HepG2 (cell line): ENCODE results near the gene MAP3K2. TPM values are rescaled to one million over a fixed set of nuclear protein-coding genes. Genes with fewer than 3 reads are reported as not detected.
A peak's percentile ranks its signal among the peaks of the same experiment; 100 is the strongest.

Experiments
- GLI4 ChIP-seq: sonication (generic); formaldehyde crosslinking; IDR thresholded peaks from 2 replicates; pipeline ENCODE4 v1.5.1; 2020; ENCODE audit warnings: missing genetic modification reagents, mild to moderate bottlenecking, moderate library complexity, borderline replicate concordance
- JUNB ChIP-seq: sonication (generic); formaldehyde crosslinking; IDR thresholded peaks from 2 replicates; pipeline ENCODE4 v1.8.0; 2022; ENCODE audit warnings: missing genetic modification reagents, mild to moderate bottlenecking, borderline replicate concordance
- MIER3 ChIP-seq: IDR thresholded peaks from 2 replicates; pipeline ENCODE4 v1.6.1; 2016; ENCODE audit warnings: missing compliant biosample characterization, borderline replicate concordance
- POLR2AphosphoS5 ChIP-seq: IDR thresholded peaks from 2 replicates; pipeline ENCODE4 v1.6.1; 2012; ENCODE audit warnings: low read depth, low read length
- ZBTB38 ChIP-seq: sonication (generic); formaldehyde crosslinking; IDR thresholded peaks from 2 replicates; pipeline ENCODE4 v1.5.1; 2020; ENCODE audit warnings: mild to moderate bottlenecking, missing genetic modification reagents
- ZNF136 ChIP-seq: sonication (generic); formaldehyde crosslinking; IDR thresholded peaks from 2 replicates; pipeline ENCODE4 v1.8.1; 2022; ENCODE audit warnings: low read depth, mild to moderate bottlenecking, moderate library complexity, missing genetic modification reagents
- ZNF207 ChIP-seq: fragments of 450-650 bp; IDR thresholded peaks from 2 replicates; pipeline ENCODE4 v1.6.1; 2016; ENCODE audit warnings: antibody characterized with exemption, borderline replicate concordance
- ZNF224 ChIP-seq: sonication (generic); formaldehyde crosslinking; IDR thresholded peaks from 2 replicates; pipeline ENCODE4 v1.5.0; 2020; ENCODE audit warnings: mild to moderate bottlenecking, missing genetic modification reagents
- ZNF34 ChIP-seq: sonication (generic); formaldehyde crosslinking; IDR thresholded peaks from 2 replicates; pipeline ENCODE4 v1.4.0; 2020; ENCODE audit warnings: mild to moderate bottlenecking, missing genetic modification reagents, borderline replicate concordance
- ZNF484 ChIP-seq: sonication (generic); formaldehyde crosslinking; IDR thresholded peaks from 2 replicates; pipeline ENCODE4 v1.5.1; 2020; ENCODE audit warnings: mild to moderate bottlenecking, low read depth, missing genetic modification reagents, borderline replicate concordance
- ZNF7 ChIP-seq: IDR thresholded peaks from 2 replicates; pipeline ENCODE4 v1.6.1; 2016; ENCODE audit warnings: missing biosample characterization, missing genetic modification reagents
- ZNF839 ChIP-seq: sonication (generic); formaldehyde crosslinking; IDR thresholded peaks from 2 replicates; pipeline ENCODE4 v1.4.0; 2020; ENCODE audit warnings: missing genetic modification reagents, mild to moderate bottlenecking, borderline replicate concordance
- ZNF891 ChIP-seq: sonication (generic); formaldehyde crosslinking; IDR thresholded peaks from 2 replicates; pipeline ENCODE4 v1.5.0; 2020; ENCODE audit warnings: mild to moderate bottlenecking, missing genetic modification reagents
- ZSCAN30 ChIP-seq: sonication (generic); formaldehyde crosslinking; IDR thresholded peaks from 2 replicates; pipeline ENCODE4 v1.5.0; 2020; ENCODE audit warnings: mild to moderate bottlenecking, missing genetic modification reagents
- polyA plus RNA-seq, 8 experiments: library from polyadenylated mRNA; depleted of rRNA in 3 of 8; stranded (reverse) in 7 of 8; unstranded in 1 of 8; fragments of >200 nt; fragmentation: Illumina TruSeq in 4 of 8; extraction: Trizol in 4 of 8; gene quantifications; 2 replicates each; pipeline versions ENCODE4 v1.2.1 to v1.2.3, GENCODE V29; 2011 to 2016; ENCODE audit warnings: low read depth in 4 of 8, missing spikeins in 1 of 8, mixed read lengths in 1 of 8; ENCODE audit not compliant: insufficient read depth in 1 of 8
- total RNA-seq, 5 experiments: library from RNA; depleted of rRNA; stranded (reverse); fragments of >200 nt; fragmentation: Illumina TruSeq; extraction: Trizol; gene quantifications; 2 replicates each; pipeline ENCODE4 v1.2.3, GENCODE V29; 2016; ENCODE audit warnings: low read depth in 1 of 5
- TF ChIP-seq, protein P1 (sequence below): sonication (generic); formaldehyde crosslinking; IDR thresholded peaks from 2 replicates; pipeline ENCODE4 v1.8.0; 2022; ENCODE audit warnings: mild to moderate bottlenecking, missing genetic modification reagents, borderline replicate concordance
- TF ChIP-seq, protein P2 (sequence below): IDR thresholded peaks from 2 replicates; pipeline ENCODE4 v1.6.1; 2012; ENCODE audit warnings: inconsistent platforms
- TF ChIP-seq, protein P3 (sequence below): sonication (generic); formaldehyde crosslinking; IDR thresholded peaks from 2 replicates; pipeline ENCODE4 v1.8.1; 2023; ENCODE audit warnings: missing genetic modification reagents, mild to moderate bottlenecking, borderline replicate concordance
- TF ChIP-seq, protein P4 (sequence below): sonication (generic); formaldehyde crosslinking; IDR thresholded peaks from 2 replicates; pipeline ENCODE4 v1.4.0; 2020; ENCODE audit warnings: missing genetic modification reagents, borderline replicate concordance
- TF ChIP-seq, protein P5 (sequence below): IDR thresholded peaks from 2 replicates; pipeline ENCODE4 v1.4.0; 2020; ENCODE audit warnings: mild to moderate bottlenecking, missing genetic modification reagents

Gene MAP3K2
- total and polyA plus RNA-seq, 2 of the 13 experiments (the other 11 are each of a cell fraction or from before 2014, with no cell fraction given), result 12.2 to 37.2 TPM

DNA sequence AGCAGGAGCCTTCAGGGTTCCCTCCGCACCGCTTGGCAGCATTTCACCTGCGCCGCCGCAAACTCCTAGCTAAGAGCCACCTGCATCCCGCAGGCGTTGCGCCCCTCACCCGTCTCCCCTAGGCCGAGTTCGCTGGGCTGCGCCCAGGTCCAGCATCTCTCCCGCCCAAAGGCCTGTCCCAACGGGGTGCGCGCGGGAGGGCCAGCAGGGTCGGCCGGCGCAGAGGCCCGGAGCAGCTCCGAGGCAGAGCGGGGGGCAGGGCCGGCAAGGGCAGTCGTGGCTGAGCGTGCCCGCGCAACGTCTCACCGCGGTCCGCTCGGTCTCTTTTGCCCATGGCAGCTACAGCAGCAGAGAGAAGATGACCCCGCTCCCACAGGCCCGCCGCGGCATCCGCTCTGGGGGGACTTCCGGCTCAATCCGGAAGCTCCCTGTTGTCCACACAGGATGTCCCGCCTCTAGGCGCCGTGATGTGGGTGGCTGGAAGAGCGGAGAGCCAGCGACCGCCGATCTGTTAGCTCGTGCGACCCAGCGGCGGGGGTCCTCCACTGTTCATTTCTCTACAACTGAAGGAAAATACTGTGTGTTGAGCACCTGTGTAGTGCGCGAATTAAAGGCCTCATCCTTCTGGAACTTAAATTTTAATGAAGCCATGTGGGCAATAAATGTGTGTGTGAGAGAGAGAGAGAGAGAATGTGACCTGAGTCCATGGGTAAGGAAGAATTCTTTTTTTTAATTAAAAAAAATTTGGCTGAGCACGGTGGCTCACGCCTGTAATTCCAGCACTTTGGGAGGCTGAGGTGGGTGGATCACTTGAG is 93.8 kb downstream of the MAP3K2 start, which contains the start of gene ERCC3 (continued):
- TF ChIP-seq ZBTB38 (peak; percentile 90), ZNF891 (CRISPR knock-in tag) (peak; percentile 87), ZNF839 (CRISPR knock-in tag) (peak; percentile 53; the same call in 1 of the 2 replicates), MIER3 (0 out of 2 replicates have a peak, but pooled peaks have one; percentile 39), ZNF207 (no peak), JUNB (CRISPR knock-in tag) (no peak), ZSCAN30 (CRISPR knock-in tag) (no peak), POLR2AphosphoS5 (peak; percentile 99), ZNF7 (no peak), ZNF34 (0 out of 2 replicates have a peak, but pooled peaks have one; percentile 36), GLI4 (CRISPR knock-in tag) (peak; percentile 86; the same call in 1 of the 2 replicates), ZNF484 (no peak), ZNF136 (no peak), ZNF224 (CRISPR knock-in tag) (peak; percentile 70; the same call in 1 of the 2 replicates)
- TF ChIP-seq, protein P1, sequence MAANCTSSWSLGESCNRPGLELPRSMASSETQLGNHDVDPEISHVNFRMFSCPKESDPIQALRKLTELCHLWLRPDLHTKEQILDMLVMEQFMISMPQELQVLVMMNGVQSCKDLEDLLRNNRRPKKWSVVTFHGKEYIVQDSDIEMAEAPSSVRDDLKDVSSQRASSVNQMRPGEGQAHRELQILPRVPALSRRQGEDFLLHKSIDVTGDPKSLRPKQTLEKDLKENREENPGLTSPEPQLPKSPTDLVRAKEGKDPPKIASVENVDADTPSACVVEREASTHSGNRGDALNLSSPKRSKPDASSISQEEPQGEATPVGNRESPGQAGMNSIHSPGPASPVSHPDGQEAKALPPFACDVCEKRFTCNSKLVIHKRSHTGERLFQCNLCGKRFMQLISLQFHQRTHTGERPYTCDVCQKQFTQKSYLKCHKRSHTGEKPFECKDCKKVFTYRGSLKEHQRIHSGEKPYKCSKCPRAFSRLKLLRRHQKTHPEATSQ (CRISPR knock-in tag), result 0 out of 2 replicates have a peak, but pooled peaks have one; percentile 56
- TF ChIP-seq, protein P2, sequence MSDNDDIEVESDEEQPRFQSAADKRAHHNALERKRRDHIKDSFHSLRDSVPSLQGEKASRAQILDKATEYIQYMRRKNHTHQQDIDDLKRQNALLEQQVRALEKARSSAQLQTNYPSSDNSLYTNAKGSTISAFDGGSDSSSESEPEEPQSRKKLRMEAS, result peak; percentile 87
- TF ChIP-seq, protein P3, sequence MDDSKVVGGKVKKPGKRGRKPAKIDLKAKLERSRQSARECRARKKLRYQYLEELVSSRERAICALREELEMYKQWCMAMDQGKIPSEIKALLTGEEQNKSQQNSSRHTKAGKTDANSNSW, result peak; percentile 74; the same call in 1 of the 2 replicates
- TF ChIP-seq, protein P4, sequence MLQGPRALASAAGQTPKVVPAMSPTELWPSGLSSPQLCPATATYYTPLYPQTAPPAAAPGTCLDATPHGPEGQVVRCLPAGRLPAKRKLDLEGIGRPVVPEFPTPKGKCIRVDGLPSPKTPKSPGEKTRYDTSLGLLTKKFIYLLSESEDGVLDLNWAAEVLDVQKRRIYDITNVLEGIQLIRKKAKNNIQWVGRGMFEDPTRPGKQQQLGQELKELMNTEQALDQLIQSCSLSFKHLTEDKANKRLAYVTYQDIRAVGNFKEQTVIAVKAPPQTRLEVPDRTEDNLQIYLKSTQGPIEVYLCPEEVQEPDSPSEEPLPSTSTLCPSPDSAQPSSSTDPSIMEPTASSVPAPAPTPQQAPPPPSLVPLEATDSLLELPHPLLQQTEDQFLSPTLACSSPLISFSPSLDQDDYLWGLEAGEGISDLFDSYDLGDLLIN (CRISPR knock-in tag), result no peak
- TF ChIP-seq, protein P5, sequence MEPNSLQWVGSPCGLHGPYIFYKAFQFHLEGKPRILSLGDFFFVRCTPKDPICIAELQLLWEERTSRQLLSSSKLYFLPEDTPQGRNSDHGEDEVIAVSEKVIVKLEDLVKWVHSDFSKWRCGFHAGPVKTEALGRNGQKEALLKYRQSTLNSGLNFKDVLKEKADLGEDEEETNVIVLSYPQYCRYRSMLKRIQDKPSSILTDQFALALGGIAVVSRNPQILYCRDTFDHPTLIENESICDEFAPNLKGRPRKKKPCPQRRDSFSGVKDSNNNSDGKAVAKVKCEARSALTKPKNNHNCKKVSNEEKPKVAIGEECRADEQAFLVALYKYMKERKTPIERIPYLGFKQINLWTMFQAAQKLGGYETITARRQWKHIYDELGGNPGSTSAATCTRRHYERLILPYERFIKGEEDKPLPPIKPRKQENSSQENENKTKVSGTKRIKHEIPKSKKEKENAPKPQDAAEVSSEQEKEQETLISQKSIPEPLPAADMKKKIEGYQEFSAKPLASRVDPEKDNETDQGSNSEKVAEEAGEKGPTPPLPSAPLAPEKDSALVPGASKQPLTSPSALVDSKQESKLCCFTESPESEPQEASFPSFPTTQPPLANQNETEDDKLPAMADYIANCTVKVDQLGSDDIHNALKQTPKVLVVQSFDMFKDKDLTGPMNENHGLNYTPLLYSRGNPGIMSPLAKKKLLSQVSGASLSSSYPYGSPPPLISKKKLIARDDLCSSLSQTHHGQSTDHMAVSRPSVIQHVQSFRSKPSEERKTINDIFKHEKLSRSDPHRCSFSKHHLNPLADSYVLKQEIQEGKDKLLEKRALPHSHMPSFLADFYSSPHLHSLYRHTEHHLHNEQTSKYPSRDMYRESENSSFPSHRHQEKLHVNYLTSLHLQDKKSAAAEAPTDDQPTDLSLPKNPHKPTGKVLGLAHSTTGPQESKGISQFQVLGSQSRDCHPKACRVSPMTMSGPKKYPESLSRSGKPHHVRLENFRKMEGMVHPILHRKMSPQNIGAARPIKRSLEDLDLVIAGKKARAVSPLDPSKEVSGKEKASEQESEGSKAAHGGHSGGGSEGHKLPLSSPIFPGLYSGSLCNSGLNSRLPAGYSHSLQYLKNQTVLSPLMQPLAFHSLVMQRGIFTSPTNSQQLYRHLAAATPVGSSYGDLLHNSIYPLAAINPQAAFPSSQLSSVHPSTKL (CRISPR knock-in tag), result peak; percentile 79
